GM20431 (cell line): Measurements from ENCODE around the gene VPS25.

ENCODE experiments used
- in situ Hi-C: fragments of 300-500 bp; cut with MseI, MboI; formaldehyde crosslinking; loops from one replicate; pipeline ENCODE4 v1.15.0; 2020; ENCODE audit warnings: low sequenced_read_pairs; ENCODE audit not compliant: unreplicated experiment

VPS25 gene

DNA sequence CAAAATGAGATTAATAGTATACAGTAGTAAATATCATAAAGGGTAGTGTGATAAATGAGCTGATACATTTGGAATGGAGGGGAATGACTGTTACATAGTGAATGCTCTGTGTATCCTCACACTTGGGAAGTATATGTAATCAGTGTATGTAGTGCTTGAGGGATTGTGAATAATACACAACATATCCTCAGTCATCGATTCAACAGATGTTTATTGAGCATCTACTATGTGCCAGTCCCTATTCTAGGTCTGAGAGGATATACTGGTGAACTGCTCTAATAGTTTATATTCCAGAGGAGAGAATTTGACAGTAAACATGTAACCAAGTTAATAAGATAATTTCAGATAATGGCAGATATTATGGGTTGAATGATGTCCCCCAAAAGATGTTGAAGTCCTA lies 54.2 kb downstream of the VPS25 start:
- in situ Hi-C loops = no loop called here
